Stimulated activated CD8-positive, alpha-beta memory T cell treated with anti-CD3 and anti-CD28 coated beads, Interleukin-4, amount 100 ng/mL, for 48 hours (primary cell): Measurements from ENCODE around the gene CERS3.
A peak's percentile ranks its signal among the peaks of the same experiment; 100 is the strongest.
"Not testable (repeated sequence)": the region's sequence is repeated elsewhere in the genome, so short reads cannot be mapped to it uniquely, and the experiment has no call there.

Source experiments
- DNase-seq: peaks from one replicate; pipeline ENCODE4 v3.0.0-alpha.2; 2020

Gene CERS3

GRCh38 chr15:100463515-100463914 is 65.2 kb downstream of the CERS3 start:
- DNase-seq: no peak

GRCh38 chr15:100461049-100461448 is 67.7 kb downstream of the CERS3 start:
- no peak for DNase-seq

- DNase-seq: no peak
Measured at GRCh38 chr15:100457201-100457600, 71.5 kb downstream of the CERS3 start.

GRCh38 chr15:100454148-100454547 is 74.6 kb downstream of the CERS3 start:
- DNase-seq: no peak

GRCh38 chr15:100448481-100448880 is 80.3 kb downstream of the CERS3 start:
- DNase-seq: no peak

GRCh38 chr15:100441063-100441462 is 87.7 kb downstream of the CERS3 start:
- DNase-seq: not testable (repeated sequence)

- DNase-seq: no peak
Measured at GRCh38 chr15:100439514-100439913, 89.2 kb downstream of the CERS3 start.

GRCh38 chr15:100438570-100438969 is 90.2 kb downstream of the CERS3 start:
- DNase-seq: peak; percentile 32

- no peak for DNase-seq
Measured at GRCh38 chr15:100437261-100437660, 91.5 kb downstream of the CERS3 start.

- no peak for DNase-seq
Measured at GRCh38 chr15:100434561-100434960, 94.2 kb downstream of the CERS3 start.

GRCh38 chr15:100434038-100434437 is 94.7 kb downstream of the CERS3 start:
- no peak for DNase-seq

- no peak for DNase-seq
Measured at GRCh38 chr15:100433304-100433703, 95.4 kb downstream of the CERS3 start.

GRCh38 chr15:100430411-100430810 is 98.3 kb downstream of the CERS3 start:
- no peak for DNase-seq

GRCh38 chr15:100429116-100429728 is 99.5 kb downstream of the CERS3 start:
- DNase-seq: no peak

GRCh38 chr15:100426937-100427336 is 101.8 kb downstream of the CERS3 start:
- no peak for DNase-seq

- DNase-seq: no peak
Measured at GRCh38 chr15:100405179-100405578, 123.6 kb downstream of the CERS3 start.

GRCh38 chr15:100400996-100401395 is 127.8 kb downstream of the CERS3 start:
- no peak for DNase-seq

- no peak for DNase-seq
Measured at GRCh38 chr15:100394736-100395440, 133.9 kb downstream of the CERS3 start.

- DNase-seq: no peak
Measured at GRCh38 chr15:100393008-100393407, 135.7 kb downstream of the CERS3 start.

GRCh38 chr15:100385300-100386050 is 143.3 kb downstream of the CERS3 start:
- DNase-seq: no peak

- DNase-seq: no peak
Measured at GRCh38 chr15:100384108-100384410, 144.7 kb downstream of the CERS3 start.

- DNase-seq: no peak
Measured at GRCh38 chr15:100383302-100384107, 145.2 kb downstream of the CERS3 start.

- DNase-seq: no peak
Measured at GRCh38 chr15:100373942-100374341, 154.8 kb downstream of the CERS3 start.
